ENCODE measurements around the gene CBFA2T3.

CBFA2T3 gene

DNA sequence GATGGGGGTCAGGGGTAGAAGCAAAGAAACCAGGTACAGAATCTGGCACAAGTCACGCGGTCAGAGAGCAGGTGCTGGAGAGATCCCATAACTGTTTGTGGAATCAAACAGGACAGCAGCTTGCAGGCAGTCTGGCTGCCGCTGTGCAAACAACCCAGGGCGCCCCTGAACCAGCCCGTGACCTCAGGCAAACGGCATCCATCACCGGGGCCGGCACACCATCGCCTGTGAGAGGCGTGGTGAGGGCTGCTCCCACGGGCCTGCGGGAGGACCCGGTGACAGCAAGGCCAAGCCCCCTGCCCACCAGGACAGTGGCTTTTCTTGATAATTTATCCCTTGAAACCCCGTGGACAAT, 47.9 kb downstream of the CBFA2T3 start:
- in situ Hi-C loops (cut with HindIII; ENCODE audit: low sequenced_read_pairs): no loop called here
- H3K4me3 ChIP-seq (ENCODE audit: low read depth, low read length): no peak overlapping the region
- DNase-seq (ENCODE audit: low read depth): no peak
- TF ChIP-seq, protein P1, sequence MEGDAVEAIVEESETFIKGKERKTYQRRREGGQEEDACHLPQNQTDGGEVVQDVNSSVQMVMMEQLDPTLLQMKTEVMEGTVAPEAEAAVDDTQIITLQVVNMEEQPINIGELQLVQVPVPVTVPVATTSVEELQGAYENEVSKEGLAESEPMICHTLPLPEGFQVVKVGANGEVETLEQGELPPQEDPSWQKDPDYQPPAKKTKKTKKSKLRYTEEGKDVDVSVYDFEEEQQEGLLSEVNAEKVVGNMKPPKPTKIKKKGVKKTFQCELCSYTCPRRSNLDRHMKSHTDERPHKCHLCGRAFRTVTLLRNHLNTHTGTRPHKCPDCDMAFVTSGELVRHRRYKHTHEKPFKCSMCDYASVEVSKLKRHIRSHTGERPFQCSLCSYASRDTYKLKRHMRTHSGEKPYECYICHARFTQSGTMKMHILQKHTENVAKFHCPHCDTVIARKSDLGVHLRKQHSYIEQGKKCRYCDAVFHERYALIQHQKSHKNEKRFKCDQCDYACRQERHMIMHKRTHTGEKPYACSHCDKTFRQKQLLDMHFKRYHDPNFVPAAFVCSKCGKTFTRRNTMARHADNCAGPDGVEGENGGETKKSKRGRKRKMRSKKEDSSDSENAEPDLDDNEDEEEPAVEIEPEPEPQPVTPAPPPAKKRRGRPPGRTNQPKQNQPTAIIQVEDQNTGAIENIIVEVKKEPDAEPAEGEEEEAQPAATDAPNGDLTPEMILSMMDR (IDR thresholded peaks at IDR 0.05; ENCODE audit: low read depth, low read length, missing control alignments): no peak

DNA sequence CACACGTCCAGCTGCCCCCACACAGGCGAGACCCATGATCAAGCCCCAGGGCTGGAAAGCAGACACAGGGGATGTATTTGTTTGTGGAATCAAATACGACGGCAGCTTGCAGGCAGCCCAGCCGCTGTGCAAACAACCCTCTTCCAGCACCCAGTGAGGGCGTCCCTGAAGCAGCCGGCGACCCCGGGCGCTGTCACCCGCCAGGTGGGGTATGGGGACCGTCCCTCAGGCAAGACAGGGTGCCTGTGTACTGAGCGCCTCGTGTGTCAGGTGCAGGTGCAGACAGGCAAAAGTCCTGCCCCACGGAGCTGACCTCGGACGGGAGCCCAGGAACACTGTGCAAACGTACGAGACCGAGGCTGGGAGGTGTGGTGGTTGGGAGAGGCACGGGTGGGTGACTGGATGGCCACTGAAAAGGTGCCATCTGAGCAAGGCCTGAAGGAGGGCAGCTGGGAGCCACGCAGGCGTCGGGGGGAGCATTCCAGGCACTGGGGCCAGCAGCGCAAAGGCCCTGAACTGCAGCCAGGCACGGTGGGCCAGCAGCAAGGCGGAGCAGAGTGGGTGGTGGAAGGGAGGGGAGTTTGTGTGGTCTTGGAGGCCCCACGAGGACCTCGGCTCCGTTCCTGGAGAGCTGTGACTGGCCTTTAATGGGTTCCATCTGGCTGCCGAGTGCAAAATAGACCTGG, 48.5 kb downstream of the CBFA2T3 start:
- in situ Hi-C loops (cut with HindIII; ENCODE audit: low sequenced_read_pairs): no loop called here

DNA sequence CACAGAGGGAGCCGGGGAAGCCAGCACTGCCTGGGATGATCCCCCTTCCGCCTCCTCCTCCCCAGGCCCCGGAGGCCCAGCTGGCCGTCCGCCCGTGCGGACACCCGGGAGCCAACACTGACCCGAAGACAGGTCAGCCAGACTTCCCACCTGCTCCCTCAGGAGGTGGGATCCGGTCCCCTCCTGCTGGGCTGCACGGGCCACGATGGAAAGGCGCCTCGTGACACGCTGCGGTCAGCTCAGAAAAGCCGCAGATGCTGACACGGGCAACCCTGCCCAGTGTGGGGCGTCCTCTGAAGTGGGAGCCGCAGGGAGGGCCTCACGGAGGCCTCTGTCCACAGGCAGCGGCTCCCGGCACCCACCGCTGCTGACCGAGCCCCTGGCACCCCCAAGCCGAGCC, 49.3 kb downstream of the CBFA2T3 start:
- no peak for DNase-seq (ENCODE audit: low read depth)
- in situ Hi-C loops (cut with HindIII; ENCODE audit: low sequenced_read_pairs): no loop called here
- H3K4me3 ChIP-seq (ENCODE audit: low read depth, low read length): no peak overlapping the region
- TF ChIP-seq, protein P1 (IDR thresholded peaks at IDR 0.05; ENCODE audit: low read depth, low read length, missing control alignments): no peak

More for the DNA sequence above, 48.5 kb downstream of the CBFA2T3 start:
- H3K4me3 ChIP-seq (ENCODE audit: low read depth, low read length): no peak overlapping the region
- no peak for DNase-seq (ENCODE audit: low read depth)
- TF ChIP-seq, protein P1 (IDR thresholded peaks at IDR 0.05; ENCODE audit: low read depth, low read length, missing control alignments): no peak

DNA sequence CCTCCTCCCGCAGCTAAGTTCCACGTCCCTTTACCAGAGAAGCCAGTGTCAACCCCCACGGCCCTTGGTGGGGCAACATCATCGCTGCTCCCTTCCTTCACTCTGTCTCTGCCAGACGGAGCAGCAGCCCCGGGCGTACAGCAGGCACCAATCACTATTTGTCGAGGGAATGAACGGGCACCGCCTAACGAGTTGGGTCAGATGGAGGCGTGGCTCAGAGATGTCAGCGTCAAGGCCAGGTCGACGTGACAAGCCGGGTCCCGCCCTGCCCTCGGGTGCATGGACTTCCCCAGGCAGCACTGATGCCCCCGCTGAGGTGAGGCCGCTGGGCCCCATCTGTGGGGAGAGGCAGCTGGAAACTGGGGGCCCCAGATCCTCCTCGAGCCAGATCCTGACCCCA, 50.0 kb downstream of the CBFA2T3 start:
- in situ Hi-C loops (cut with HindIII; ENCODE audit: low sequenced_read_pairs): no loop called here
- TF ChIP-seq, protein P1 (IDR thresholded peaks at IDR 0.05; ENCODE audit: low read depth, low read length, missing control alignments): no peak
- no peak overlapping the region for H3K4me3 ChIP-seq (ENCODE audit: low read depth, low read length)
- no peak for DNase-seq (ENCODE audit: low read depth)

DNA sequence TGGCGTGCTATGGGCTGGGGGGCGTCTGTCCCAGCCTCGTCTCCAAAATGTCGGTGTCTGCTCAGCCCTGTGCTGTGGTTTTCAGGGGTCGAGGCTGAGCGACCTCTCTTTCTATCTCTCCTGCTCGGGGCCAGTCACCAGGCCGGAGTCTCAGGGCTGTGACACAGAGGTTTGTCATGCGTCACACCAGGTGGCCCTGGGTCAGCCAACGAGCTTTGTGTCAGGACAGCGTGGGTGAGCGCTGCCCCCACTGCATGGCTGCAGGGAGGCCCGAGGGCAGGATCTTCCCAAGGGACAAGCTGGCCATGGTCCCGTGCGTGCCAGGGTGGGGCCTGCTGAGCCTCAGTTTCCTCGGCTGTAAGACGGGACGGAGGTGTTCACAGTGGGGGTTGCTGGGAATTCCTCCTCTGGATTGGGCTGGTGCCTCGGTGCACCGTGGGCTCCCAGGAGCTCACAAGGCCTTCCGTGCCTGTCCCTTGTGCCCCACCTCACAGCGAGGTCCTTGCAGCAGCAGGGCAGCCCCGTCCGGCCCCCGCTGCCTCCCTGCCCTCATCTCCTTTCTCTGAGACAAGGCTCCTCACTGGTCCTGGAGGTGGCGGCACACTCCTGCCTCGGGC, 50.5 kb downstream of the CBFA2T3 start:
- in situ Hi-C loops (cut with HindIII; ENCODE audit: low sequenced_read_pairs): no loop called here
- TF ChIP-seq, protein P1 (IDR thresholded peaks at IDR 0.05; ENCODE audit: low read depth, low read length, missing control alignments): no peak
- H3K4me3 ChIP-seq (ENCODE audit: low read depth, low read length): no peak overlapping the region
- no peak for DNase-seq (ENCODE audit: low read depth)

DNA sequence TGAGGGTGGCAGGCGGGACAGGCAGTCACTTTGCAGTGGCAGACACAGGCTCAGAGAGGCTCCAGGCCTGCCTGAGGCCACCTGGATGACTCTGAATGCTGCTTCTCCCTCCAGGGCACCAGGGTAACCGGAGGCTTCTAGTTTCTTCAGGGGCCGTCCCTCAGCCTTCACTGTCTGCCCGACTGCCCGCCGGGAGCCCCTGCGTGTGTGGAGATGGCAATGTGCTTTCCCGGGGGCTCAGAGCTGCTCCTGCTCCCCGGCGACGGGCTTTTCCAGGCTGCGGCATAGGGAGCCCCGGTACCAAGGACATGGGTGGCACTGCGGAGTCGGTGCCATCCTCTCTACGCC, 51.5 kb downstream of the CBFA2T3 start:
- in situ Hi-C loops (cut with HindIII; ENCODE audit: low sequenced_read_pairs): no loop called here
- DNase-seq (ENCODE audit: low read depth): no peak
- H3K4me3 ChIP-seq (ENCODE audit: low read depth, low read length): no peak overlapping the region
- TF ChIP-seq, protein P1 (IDR thresholded peaks at IDR 0.05; ENCODE audit: low read depth, low read length, missing control alignments): no peak
